Dedifferentiated amniotic fluid mesenchymal stem cell (primary cell): ENCODE data around the gene GALNTL6.

ENCODE experiments used
- DNase-seq: peaks from one replicate; pipeline ENCODE4 v3.0.0-alpha.2; 2016; ENCODE audit errors: extremely low spot score

The GALNTL6 gene

DNA sequence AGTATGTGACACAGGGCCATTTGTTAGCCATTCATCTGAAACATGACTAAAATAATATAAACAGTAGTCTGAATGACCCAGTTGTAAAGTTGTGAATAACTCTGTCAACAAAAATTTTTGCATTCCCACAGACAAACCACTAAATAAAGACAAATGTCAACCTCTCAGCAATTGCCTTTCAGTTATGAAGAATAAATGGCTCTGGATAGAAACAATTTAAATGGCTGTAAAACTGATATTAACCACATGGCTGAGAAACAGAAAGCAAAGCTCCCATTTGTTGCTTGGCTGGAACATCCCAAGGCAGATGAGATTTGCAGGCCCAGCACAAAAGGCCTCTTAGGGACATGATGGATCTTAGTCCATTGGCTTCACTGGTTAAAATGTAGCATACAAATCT is 296.3 kb downstream of the GALNTL6 start:
- no peak for DNase-seq

DNA sequence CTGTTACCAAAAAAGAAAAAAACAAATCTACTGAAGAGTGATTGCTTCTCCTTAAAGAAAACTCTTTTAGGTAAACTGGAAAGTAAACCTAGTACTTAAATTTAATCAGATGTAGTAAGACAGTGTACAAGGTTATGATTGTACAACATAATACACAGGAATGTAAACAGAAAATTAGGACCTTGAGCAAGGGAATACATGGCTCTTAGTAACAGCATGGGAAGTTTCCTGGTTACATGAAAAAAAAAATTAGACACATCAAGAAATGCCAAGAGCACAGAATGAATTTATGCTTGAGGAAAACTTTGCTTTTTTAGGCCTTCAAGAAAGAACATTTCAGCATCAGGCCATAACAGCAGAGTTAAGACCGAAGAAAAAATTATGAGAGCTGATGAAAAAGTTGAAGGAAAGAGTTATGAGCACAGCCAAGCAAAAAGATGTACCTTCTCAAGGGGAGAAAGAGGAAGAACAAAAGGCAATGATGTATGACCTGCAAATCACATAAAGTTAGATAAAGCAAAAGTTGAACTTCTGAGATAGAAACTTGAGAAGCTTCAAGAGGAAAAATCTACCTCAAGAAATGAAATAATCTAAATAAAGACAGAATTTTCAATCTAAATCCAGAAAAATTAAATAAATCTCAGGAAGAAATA is 311.6 kb downstream of the GALNTL6 start:
- DNase-seq, result no peak

DNA sequence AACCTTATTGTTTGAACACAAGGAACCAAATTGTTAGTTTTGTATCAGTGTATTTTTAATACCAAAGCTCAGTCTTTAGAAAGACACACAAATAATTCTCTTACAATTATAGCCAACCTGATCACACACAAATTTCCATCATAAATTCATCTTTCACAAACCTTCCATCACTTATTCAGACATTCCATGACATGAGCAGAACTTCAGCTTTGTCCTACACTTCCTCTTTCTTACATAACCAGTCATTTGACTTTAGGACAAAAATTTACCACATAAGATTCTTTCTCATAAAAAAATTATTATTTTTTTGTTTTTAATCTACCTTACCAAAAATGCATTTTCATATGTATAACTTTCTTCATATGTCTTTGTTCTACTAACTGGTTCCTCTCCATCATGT is 312.2 kb downstream of the GALNTL6 start:
- no peak for DNase-seq

DNA sequence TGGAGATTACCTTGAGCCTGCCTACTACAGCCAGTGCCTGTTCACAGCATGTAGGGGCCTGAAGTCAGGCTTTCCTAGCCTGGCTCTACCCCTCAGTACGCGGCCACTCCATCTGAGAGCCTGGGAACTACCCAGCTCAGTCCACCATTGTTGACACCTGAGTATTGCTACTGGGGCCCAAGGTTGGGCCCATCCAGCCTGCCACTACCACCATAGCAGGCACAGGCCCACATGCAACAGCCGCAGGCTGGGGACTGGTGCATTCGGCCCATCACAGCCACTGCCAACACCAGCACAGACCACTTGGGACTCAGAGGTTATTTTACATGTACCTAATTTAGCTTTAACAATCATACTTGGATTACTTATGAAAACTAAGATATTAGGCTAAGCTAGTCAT is 314.0 kb downstream of the GALNTL6 start:
- no peak for DNase-seq

DNA sequence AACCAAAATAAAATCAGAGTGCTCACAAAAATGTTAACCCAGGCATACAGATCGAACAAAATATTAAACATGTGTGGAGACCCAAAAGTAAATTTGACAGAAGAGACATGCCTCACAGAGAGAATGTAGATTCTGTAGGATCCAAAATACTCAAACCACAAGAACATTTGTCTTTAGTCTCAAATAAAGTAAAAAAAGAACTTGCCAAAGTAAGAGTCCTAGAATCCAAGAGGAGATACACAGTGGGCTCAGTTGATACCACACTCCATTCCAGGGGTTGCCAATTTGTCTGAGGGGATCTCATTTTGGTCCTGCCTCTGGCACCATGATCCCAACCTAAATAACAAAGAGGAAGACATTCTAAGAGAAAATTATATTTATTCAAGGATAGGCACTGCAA is 316.4 kb downstream of the GALNTL6 start:
- DNase-seq, result no peak

DNA sequence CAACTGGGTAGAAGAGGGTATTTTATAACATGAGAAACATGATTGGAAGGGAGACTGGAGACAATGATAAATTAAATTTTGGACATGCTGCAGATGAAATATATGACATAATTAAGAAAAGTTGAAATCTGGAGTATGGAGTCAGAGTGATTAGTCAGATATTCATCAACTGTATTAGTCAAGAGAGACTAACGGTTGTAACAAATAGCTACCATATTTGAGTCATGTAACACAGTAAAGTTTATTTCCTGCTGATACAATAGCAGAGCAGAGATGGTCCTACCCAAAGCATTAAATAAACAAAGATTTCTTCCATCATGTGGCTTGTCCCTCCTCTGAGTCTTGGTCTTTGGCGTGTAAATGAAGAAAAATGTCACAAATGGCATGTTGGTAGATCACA is 321.3 kb downstream of the GALNTL6 start:
- no peak for DNase-seq

DNA sequence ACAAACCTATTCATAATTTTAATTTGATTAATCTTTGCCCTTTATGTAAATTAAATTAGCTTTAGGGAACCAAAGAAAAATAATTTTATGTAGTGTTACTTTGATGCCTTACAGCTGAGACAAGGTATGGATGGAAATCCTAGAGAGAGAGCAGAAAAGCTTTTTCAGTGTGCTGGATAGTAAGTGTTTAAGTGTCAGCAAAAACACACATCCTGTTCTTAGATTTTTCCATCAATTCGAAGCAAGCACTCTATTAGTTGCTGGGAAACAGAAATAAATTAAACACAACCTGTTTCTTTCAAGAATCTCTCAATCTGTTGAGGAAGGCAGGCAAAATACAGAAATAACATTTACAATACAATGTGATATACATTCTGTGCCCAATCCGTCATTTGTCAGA is 327.8 kb downstream of the GALNTL6 start:
- DNase-seq, result no peak

DNA sequence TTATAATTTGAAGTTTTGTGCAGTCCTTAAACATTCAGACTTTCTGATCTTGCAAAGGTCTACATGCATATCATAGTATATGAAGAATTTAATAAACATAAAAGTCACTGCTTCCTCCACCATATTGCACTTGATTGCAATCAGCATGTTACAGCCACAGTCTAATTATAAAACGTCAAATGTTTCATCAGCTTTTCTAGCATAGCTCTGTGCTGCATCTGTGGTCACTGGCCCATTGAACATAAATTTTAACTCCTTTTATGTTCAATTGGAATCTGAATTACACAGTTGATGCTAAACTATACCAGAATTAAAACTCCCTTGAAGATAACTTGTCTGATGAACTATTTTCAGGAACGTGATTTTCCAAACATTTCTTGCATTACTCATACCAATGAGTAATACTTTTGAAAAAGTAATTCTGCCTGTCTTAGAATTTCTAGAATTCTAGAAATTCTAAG is 329.1 kb downstream of the GALNTL6 start:
- peak; percentile 70 for DNase-seq

DNA sequence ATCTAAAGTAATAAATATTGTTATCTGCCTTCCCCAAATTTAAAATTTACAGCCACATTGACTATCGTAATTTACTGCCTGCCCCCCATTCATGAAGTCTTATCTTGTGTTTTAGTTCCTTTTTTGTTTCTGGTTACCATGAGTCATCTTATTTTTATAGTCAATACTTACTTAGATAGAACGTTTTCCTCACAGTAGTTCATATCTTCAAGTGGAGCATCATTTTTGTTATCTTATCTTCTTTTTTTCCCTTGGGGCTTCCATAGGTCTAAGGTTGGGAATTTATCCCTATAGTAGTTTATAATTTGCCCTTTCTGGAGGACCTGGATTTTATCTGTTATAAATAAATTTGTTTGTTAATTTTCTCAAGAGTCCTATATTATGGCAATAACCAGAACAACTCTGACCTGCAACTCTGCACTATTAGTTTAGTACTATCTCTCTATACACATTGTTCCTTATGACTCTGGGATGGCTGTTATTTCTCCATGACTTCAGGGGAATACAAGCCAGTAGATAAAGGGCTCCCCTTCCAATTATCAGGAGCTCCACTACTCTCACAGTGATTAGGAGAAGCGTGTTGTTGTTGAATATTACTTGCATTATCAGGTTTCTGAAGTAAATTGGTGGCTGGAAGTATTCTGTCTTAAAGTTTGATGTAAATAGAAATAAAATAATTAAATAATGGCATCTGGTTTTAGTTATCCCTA is 330.6 kb downstream of the GALNTL6 start:
- DNase-seq, result no peak

DNA sequence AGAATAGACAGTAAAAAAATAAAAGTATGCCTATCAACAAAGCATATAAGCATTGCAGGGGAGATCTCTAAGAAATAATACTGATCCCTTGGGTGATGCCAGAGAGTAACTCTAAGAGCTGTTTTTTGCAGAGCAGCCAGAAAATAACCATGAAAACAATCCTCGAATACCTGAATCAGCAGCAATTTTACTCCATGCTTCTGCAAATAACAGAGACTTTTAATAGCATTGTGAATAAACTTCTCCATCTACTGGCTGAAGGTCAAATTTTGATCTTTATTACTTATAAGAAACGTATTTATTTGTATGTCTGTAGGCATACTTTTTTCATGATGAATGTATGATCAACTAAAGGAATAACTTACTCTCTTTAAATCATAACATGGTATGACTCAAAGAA is 334.5 kb downstream of the GALNTL6 start:
- DNase-seq, result no peak

DNA sequence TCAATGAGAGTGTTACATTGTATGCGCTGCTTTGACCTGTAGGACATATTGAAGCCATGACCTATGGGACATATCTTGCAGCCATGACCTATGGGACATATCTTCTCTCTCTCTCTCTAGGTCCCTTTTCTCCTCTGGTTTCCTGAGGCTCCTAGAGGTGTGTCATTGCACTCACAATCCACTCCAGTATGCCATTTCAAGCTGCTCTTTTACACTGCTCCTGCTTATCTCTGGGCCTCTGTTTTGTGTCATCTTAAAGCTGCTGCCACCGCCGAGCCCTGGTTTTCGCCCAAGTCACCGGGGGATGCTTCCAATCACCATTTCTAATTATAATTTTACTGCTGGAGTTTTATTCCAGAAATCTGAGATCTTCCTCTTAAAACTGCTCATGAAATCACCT is 336.1 kb downstream of the GALNTL6 start:
- DNase-seq, result no peak

DNA sequence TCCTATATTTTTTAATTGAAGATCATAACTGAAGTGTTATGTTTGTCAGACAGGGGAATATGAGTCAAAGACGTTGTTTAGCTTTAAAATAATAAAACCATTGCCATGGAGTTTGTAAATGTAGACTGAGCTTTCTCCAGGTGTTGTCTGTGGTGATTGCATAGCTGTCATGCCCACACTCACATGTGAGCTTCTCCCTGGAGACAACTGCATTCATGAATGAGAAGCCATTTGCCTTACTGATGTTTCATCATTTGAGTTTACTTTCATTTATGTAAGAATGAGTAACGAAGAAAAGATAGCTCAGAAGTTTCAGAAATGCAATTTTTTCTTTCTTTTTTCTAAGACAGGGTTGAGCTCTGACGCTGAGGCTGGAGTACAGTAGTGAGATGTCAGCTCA is 339.1 kb downstream of the GALNTL6 start:
- no peak for DNase-seq

DNA sequence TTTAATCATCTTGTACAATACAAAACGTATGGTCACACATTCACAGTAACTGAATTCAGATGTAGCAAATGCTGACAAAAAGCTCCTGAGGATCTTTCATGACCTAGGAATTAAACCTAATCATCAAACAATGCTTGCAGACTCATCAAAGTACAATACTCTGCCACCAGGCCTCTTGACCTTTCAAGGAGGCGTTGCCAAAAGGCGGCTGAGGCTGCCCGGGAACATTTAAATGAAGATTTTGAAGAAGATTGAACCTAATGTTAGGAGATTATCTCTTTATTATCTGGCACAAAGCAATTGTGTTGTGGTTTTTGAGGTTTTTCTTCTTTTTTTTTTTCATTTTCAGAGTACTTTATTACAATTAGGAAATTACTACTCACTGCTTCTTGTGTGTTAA is 340.5 kb downstream of the GALNTL6 start:
- no peak for DNase-seq

DNA sequence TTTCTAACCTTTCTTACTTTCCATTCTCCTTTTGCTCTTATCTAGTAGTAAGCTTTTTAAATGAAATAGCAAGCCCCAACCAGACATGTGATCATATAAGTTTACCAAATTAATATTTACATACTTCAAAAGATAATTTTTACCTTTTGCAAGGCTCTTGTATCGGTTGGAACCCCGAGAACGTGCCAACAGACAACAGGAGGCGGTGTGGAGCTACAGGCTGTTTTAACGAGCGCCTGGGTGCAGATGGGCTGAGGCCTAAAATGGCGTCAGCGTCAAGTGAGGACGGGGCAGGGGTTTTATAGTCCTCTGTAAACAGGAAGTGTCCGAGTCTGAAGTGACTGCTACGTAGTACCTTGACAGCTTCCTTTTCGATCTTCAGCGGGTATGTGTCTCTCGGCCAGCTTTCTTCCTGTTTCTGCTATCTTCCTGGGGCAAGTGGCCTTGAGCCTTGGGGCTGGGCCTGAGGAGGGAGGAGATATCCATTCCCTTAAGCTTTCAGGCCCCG is 342.7 kb downstream of the GALNTL6 start:
- DNase-seq, result no peak

DNA sequence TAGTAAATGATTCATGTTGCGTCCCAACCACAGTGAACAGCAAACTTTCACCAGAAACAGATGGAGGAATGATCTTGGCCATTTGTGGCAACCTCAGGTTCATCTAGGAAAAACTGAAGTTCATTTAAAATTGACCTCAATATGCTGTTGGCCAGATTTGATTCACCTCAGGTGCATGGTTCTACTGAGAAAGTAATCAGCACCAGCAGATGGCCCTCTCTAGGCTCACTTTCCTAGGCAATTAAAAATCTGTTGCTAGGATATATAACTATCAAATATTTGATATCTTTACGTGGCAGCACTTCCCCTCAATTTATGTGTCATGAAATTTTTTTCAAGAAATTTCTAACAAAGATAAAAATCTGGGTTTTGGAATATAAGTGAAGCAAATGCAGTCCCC is 344.7 kb downstream of the GALNTL6 start:
- no peak for DNase-seq

DNA sequence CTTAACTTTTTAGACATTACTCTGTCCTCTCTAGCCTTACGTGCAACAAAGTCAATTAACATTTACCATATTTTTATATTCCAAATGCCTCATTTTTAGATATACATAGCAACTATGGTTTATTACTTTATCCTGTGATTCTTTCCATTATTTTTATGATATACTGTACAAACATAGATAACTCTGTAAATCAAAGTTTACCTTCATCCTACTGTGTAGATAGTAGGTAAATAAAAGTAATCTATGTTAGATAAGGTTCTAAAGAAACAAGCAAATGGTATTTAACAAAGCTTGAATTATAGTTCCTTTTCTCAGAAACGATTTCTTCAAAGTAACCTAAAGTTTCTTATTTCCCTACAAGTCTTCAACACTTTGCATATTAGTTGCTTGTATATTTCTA is 350.0 kb downstream of the GALNTL6 start:
- DNase-seq, result no peak

DNA sequence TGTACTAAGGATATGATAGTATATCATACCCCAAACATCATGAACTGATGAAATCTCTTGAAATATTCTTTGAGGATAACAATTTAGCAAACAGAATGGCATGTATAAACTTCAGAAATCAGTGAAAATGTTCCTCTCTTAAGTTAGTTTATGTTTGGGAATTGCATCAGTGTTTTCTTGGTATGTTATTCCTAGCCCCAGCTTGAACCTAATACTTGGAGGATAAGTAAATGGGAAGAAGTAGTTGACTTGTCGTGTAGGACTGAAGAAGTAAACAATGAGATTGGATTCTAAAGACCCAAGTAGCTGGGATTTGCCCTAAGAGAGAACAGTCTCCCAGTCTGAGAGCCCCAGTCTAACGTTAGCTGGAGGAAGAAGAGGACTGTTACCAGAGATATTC is 355.7 kb downstream of the GALNTL6 start:
- DNase-seq, result peak; percentile 99

DNA sequence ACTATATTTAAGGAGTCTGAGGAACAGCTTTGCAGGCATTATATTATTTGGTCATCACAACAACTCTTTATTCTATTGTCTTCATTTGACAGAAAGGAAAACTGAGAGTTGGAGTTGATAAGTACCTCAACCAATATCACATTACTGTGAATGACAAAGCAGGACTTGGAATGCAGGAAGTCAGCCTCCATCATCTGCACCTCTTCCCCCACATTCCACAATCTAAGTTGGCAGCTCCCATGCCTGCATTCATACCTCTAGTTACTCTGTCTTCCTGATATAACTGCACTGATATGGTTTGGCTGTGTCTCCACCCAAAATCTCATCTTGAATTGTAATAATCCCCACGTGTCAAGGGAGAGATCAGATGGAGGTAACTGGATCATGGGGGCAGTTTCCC is 356.7 kb downstream of the GALNTL6 start:
- DNase-seq, result no peak

DNA sequence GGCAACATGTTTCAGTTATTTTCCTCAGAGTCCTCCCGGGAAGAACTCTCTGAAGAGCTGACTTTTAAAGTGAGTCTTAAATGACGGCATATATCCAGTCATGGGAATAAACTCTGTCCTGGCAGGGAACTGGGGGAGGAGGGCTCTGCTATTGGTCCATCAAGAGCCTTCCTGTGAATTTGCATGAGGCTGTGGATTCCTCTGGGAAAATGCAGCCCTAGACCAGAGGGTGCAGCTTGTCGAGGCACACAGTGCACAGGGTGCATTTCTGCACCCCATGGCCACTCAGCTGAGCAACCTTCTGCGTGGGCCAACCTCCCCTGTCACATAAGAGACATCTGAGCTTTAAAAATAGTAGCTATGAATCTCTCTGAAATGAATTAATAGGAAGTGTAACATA is 360.0 kb downstream of the GALNTL6 start:
- DNase-seq, result no peak

DNA sequence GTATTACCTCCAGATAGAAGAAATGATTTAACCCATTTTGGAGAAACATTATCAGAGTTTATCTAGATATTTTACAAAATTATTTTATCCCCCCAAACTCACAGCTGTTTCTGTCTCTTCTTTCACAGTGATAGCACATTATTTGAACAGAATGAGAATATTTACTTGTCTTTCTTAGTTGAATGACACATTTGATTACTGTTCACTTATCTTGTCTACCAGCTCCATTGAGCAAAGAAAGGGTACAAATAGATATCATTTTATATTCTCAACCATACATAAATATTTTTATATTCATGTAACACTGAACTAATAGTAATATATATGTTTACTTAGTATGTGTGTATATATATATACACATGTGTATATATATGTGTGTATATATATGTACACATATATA is 364.2 kb downstream of the GALNTL6 start:
- DNase-seq, result no peak

DNA sequence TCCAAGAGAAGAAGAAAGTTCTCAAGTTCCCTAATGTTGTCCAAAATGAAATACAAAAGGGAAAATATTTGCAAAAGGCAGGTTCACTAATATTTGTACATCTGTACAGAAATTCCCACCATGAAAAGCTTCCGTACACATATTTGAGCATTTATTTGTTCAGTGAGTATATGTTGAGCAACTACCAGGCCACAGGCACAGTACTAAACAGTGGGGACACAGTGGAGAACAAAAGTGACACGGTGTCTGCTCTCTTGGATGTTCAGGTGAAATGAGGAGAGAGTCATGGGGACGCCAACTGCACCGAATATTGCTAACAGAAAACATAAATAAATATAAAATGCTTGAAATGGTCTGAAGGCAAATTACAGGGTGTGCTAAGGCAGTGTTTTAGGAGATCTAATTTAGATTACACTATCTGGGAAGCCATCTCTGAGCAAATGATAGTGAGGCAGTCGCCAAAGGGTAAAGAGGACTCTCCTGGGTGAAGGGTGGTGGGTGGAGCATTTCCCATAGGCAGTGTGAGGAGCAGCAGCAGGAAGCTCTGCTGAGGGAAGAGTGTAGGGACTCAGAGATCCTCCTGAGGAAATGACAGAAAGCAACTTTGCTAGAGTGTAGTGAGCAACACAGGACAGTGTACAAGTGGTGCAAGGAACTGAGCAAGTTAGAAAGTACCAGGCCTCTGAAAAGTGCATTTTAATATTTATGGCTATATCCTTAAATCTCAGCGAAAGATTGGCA is 375.2 kb downstream of the GALNTL6 start:
- no peak for DNase-seq

DNA sequence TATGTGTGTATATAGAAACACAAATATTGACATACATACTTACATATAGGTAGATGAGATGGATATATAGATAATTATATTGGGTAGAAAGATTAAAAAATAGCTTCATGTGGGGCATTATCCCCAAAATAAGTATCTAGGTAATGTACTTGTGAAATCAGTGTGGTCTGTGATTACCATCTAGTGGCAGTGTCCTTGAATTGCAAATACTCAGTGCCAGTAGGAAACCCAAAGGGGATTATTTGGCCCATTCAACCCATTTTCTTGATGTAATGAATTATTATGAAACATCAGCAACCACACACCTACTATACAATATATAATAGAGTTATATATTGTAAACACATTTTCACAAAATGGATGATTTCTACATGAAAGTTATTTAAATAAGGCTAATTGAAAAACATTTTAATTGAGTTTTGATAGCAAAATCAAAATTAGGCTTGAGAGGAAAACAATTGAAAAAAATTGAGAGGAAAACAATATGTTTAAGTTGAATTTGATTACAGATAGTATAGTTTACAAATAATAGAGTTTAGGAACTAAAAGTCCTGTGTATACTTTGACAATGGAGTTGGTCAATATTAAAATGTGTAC is 389.4 kb downstream of the GALNTL6 start:
- peak; percentile 45 for DNase-seq
